ENCODE data around the gene TRMT1. TPM values are rescaled to one million over a fixed set of nuclear protein-coding genes. Genes with fewer than 3 reads are reported as not detected.

The TRMT1 gene
- total and polyA plus RNA-seq, 2 of the 8 experiments (the other 6 are each of a cell fraction or from before 2014, with no cell fraction given) = 77.4 to 99.3 TPM

DNA sequence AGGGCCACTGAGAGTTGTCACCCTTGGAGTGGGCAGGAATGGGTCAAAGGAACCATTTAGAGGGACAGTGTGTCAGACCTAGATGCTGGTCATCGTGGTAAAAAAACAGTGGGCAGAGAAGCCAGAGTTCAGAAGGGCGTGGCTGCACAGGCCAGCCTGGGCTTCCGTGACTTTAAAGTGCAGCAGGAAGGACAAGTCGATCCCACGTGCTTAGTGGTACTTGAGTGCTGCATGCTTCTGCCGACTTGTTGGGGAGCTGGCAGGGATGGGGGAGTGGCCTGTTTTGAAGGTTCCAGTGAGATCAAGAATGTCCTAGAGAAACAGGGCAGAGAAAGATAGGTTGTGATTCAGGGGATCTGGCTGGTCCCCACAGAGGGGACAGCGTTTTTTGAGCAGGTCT is 30.9 kb downstream of the TRMT1 start (continued):
- no peak for TF ChIP-seq TAF1 (IDR thresholded peaks at IDR 0.05; ENCODE audit: low read depth, low read length)
- no peak for TF ChIP-seq SIX5 (IDR thresholded peaks at IDR 0.05; ENCODE audit: low read depth, low read length)
- TF ChIP-seq SRF (IDR thresholded peaks at IDR 0.05; ENCODE audit: low read depth, low read length) = no peak
- TF ChIP-seq GABPA (IDR thresholded peaks at IDR 0.05; ENCODE audit: borderline replicate concordance, insufficient read depth, low read length) = no peak
- TF ChIP-seq CTBP2 (IDR thresholded peaks at IDR 0.05; ENCODE audit: borderline replicate concordance, insufficient read depth, insufficient read length, low read length) = no peak

All from H1 (cell line).